ENCODE data around the gene SHC3. TPM values are rescaled to one million over a fixed set of nuclear protein-coding genes. Genes with fewer than 3 reads are reported as not detected.

Gene SHC3
- 24.9 and 61.4 TPM in 2 replicates for total RNA-seq

GRCh38 chr9:89177944-89178829, at the start of gene SHC3:
Gene SHC3, minus strand, starts transcription at chr9:89178818. Its CDS starts 358 bp downstream, at chr9:89178460.

GRCh38 chr9:88991066-88992034, 187.3 kb downstream of the SHC3 start, which contains the start of gene S1PR3:
Gene S1PR3, plus strand, starts transcription at chr9:88991468. Its CDS starts 9,733 bp downstream, at chr9:89001201.

Other genes starting within 250 kb of the SHC3 start
- 12.8 and 30.9 TPM in 2 replicates for gene S1PR3, start 187.3 kb downstream of the SHC3 start, total RNA-seq
- 45.5 and 242 TPM in 2 replicates for gene CKS2, start 132.4 kb upstream of the SHC3 start, total RNA-seq
- 25.8 and 27.9 TPM in 2 replicates for gene SECISBP2, start 139.7 kb upstream of the SHC3 start, total RNA-seq